ENCODE results near the gene NRDC.

NRDC gene

GRCh38 chr1:51756290-51756689, 122.2 kb downstream of the NRDC start:
- no peak for DNase-seq

GRCh38 chr1:51755437-51755836, 123.1 kb downstream of the NRDC start:
- DNase-seq = no peak

- DNase-seq = no peak
Measured at GRCh38 chr1:51754666-51755065, 123.9 kb downstream of the NRDC start.

GRCh38 chr1:51753969-51754368, 124.6 kb downstream of the NRDC start:
- DNase-seq = no peak

GRCh38 chr1:51752073-51752948, 126.2 kb downstream of the NRDC start:
- no peak for DNase-seq

GRCh38 chr1:51750729-51751128, 127.8 kb downstream of the NRDC start:
- DNase-seq = no peak

- DNase-seq = no peak
Measured at GRCh38 chr1:51750218-51750617, 128.3 kb downstream of the NRDC start.

- no peak for DNase-seq
Measured at GRCh38 chr1:51749151-51749550, 129.4 kb downstream of the NRDC start.

- no peak for DNase-seq
Measured at GRCh38 chr1:51745304-51745570, 133.3 kb downstream of the NRDC start.

GRCh38 chr1:51744506-51745303, 133.8 kb downstream of the NRDC start:
- no peak for DNase-seq

- DNase-seq = no peak
Measured at GRCh38 chr1:51741121-51741681, 137.3 kb downstream of the NRDC start.

GRCh38 chr1:51740652-51741051, 137.9 kb downstream of the NRDC start:
- DNase-seq = no peak
